GM12872 (cell line): ENCODE results near the gene RALGAPA1.

Source experiments
- TF ChIP-seq, protein P1 (sequence below): IDR thresholded peaks from 3 replicates; pipeline ENCODE4 v1.5.1; 2011; ENCODE audit warnings: low read depth, mild to moderate bottlenecking, low read length, moderate library complexity; ENCODE audit not compliant: insufficient read depth

The RALGAPA1 gene

DNA sequence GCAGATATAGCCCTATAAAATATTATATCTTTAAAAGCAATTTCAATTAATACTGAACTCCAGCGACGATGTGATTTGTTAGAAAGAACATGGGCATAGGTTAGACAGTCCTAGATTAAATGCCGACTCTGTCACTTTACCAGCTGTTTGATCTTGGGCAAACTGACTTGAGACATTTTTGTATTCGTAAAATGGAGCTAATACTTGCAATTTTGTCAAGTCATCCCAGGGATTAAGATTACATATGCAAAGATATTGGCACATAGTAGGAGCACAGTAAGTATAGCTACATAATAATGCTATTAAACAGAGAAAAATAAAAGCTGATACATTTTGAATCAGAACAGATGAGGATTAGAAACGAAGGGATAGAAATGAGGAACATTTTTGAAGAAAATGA lies 266.1 kb downstream of the RALGAPA1 start:
- TF ChIP-seq, protein P1, sequence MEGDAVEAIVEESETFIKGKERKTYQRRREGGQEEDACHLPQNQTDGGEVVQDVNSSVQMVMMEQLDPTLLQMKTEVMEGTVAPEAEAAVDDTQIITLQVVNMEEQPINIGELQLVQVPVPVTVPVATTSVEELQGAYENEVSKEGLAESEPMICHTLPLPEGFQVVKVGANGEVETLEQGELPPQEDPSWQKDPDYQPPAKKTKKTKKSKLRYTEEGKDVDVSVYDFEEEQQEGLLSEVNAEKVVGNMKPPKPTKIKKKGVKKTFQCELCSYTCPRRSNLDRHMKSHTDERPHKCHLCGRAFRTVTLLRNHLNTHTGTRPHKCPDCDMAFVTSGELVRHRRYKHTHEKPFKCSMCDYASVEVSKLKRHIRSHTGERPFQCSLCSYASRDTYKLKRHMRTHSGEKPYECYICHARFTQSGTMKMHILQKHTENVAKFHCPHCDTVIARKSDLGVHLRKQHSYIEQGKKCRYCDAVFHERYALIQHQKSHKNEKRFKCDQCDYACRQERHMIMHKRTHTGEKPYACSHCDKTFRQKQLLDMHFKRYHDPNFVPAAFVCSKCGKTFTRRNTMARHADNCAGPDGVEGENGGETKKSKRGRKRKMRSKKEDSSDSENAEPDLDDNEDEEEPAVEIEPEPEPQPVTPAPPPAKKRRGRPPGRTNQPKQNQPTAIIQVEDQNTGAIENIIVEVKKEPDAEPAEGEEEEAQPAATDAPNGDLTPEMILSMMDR, result no peak

DNA sequence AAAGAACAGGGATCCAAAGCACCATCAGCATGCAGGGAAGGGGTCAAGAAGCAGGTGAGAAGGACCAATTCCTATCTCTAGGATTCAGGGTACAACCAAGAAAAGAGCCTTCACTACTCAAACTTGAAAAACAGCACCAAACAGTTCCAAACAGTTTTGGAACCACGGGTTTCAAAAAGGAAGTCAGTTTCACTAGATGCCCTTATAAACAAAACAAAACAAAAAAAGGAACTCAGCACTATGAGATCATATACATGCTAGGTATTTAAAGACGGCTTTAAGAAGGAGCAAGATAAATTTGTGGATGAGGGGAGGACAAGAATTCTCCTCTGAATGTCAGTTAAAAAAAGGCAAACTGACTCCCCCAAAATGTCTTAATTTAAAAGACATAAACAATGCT lies 269.1 kb downstream of the RALGAPA1 start:
- TF ChIP-seq, protein P1, result no peak

DNA sequence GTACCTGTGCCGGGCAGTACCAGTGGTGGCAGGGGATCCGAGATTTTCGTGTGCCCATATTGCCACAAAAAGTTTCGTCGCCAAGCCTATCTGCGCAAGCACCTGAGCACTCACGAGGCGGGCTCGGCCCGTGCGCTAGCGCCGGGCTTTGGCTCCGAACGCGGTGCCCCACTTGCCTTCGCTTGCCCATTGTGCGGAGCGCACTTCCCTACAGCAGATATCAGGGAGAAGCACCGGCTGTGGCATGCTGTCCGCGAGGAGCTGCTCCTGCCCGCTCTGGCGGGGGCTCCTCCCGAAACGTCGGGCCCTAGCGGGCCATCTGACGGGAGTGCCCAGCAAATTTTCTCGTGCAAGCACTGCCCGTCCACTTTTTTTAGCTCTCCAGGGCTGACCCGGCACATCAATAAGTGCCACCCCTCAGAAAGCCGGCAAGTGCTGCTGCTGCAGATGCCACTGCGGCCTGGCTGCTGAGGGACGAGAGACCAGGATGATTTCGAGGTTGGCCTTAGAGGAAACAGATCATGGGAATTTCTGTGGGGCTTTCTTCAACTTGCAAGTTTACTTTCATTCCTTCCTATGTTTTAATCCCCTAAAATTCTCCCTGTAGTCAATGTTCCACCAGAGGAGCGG lies 273.5 kb downstream of the RALGAPA1 start:
- TF ChIP-seq, protein P1, result no peak

DNA sequence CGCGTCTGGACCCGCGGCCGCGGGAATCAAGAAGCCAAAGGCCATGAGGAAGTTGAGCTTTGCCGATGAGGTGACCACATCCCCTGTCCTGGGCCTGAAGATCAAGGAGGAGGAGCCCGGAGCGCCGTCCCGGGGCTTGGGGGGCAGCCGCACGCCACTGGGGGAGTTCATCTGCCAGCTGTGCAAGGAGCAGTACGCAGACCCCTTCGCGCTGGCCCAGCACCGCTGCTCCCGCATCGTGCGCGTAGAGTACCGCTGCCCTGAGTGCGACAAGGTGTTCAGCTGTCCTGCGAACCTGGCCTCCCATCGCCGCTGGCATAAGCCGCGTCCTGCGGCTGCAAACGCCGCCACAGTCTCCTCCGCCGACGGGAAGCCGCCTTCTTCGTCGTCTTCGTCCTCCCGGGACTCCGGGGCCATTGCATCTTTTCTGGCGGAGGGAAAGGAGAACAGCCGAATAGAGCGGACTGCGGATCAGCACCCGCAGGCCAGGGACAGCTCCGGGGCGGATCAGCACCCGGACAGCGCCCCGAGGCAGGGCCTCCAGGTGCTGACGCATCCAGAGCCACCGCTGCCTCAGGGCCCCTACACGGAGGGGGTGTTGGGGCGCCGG lies 274.1 kb downstream of the RALGAPA1 start:
- TF ChIP-seq, protein P1, result no peak

DNA sequence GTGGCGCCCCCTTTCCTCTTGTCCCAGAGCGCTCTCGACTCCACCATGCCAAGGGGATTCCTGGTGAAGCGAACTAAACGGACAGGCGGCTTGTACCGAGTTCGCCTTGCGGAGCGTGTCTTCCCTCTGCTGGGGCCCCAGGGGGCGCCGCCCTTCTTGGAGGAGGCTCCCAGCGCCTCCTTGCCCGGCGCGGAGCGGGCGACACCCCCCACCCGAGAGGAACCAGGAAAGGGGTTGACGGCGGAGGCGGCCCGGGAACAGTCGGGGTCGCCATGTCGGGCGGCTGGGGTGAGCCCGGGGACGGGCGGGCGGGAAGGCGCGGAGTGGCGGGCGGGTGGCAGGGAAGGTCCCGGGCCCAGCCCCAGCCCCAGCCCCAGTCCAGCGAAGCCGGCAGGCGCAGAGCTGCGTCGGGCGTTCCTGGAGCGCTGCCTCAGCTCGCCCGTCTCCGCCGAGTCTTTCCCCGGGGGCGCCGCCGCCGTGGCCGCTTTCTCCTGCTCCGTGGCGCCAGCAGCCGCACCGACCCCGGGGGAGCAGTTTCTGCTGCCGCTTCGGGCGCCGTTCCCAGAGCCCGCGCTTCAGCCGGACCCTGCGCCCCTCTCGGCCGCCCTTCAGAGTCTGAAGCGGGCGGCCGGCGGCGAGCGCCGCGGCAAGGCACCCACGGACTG lies 274.8 kb downstream of the RALGAPA1 start:
- TF ChIP-seq, protein P1, result 0 out of 3 replicates have a peak, but pooled peaks have one; percentile 14

DNA sequence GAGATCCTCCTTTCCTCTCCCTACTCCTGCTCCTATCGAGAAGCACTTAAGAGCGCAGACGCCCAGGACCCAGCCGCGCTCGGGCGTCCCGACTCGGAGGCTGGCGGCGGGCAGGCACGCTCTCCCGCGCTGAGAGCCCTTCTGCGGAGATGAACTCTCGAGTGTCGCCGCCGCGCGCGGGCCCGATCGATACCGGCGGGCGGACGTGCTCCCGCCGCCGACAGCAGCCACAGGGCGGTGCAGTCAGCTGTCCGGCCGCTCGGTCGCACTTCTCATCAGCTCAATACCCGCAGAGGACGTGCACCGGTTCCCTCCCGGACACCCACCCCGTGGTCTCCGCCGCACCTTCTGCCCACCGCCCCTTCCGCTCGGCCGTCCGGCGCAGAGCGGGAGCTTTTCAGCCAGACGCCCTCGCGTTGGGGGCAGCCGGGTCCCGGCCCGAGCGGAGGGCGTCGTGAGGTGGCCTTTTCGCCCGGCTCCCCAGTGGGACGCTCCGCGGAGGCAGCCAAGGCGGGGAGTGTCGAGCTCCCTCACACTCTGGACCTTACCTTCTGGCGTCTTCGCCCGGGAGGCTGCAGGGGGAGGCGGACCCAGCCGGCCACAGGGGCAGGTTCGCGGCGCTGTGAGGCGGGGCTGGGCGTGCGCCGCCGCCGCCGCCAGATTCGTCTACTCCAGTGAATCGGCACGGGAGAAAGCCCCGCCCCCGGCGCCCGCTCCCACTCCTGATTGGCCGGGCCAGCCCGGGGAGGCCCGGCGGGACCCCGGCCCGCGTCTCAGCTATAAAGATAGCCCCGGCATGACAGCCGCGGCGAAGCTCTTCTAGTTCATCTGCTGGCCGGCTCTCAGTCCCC lies 275.5 kb downstream of the RALGAPA1 start, which contains the start of gene INSM2:
INSM2 (plus strand) TSS at position 808 of the 851 bp plus-strand sequence. CDS start 89 bp downstream, outside the sequence.
- TF ChIP-seq, protein P1, result 0 out of 3 replicates have a peak, but pooled peaks have one; percentile 10
